NCI-H1417 (cell line): ENCODE measurements around the gene CHL1.

Experiments
- DNase-seq, 3 experiments: peaks; one replicate each; lab custom pipeline; 2025; lab: John Stamatoyannopoulos, UW

Gene CHL1

GRCh38 chr3:278300-279064 is 81.9 kb downstream of the CHL1 start:
- DNase-seq: peak in 2 of 3 experiments; percentile 9 to 92

- no peak for DNase-seq
Measured at GRCh38 chr3:279325-279724, 82.8 kb downstream of the CHL1 start.

GRCh38 chr3:280681-281080 is 84.1 kb downstream of the CHL1 start:
- no peak for DNase-seq

GRCh38 chr3:284322-284721 is 87.8 kb downstream of the CHL1 start:
- DNase-seq: no peak

GRCh38 chr3:288417-288816 is 91.9 kb downstream of the CHL1 start:
- peak in 1 of 3 experiments; percentile 10 for DNase-seq

GRCh38 chr3:291028-291427 is 94.5 kb downstream of the CHL1 start:
- no peak for DNase-seq

GRCh38 chr3:291646-292436 is 95.3 kb downstream of the CHL1 start:
- DNase-seq: no peak

- DNase-seq: no peak
Measured at GRCh38 chr3:294096-294495, 97.5 kb downstream of the CHL1 start.

- DNase-seq: no peak
Measured at GRCh38 chr3:294581-294980, 98.0 kb downstream of the CHL1 start.

- DNase-seq: peak in 1 of 3 experiments; percentile 3
Measured at GRCh38 chr3:295166-295565, 98.6 kb downstream of the CHL1 start.

GRCh38 chr3:297585-297984 is 101.0 kb downstream of the CHL1 start:
- peak in 2 of 3 experiments; percentile 35 to 48 for DNase-seq

GRCh38 chr3:299590-300301 is 103.2 kb downstream of the CHL1 start:
- DNase-seq: no peak

- DNase-seq: peak in 1 of 3 experiments; percentile 14
Measured at GRCh38 chr3:307182-307581, 110.6 kb downstream of the CHL1 start.

GRCh38 chr3:308597-309321 is 112.2 kb downstream of the CHL1 start:
- DNase-seq: no peak

GRCh38 chr3:312160-312733 is 115.7 kb downstream of the CHL1 start:
- DNase-seq: peak; percentile 19 to 97 (median 67)

GRCh38 chr3:312911-313310 is 116.3 kb downstream of the CHL1 start:
- peak in 1 of 3 experiments; percentile 37 for DNase-seq

- DNase-seq: no peak
Measured at GRCh38 chr3:317012-317411, 120.4 kb downstream of the CHL1 start.

- no peak for DNase-seq
Measured at GRCh38 chr3:318903-319302, 122.3 kb downstream of the CHL1 start.

GRCh38 chr3:324423-324822 is 127.9 kb downstream of the CHL1 start:
- DNase-seq: no peak

- DNase-seq: no peak
Measured at GRCh38 chr3:325495-325894, 128.9 kb downstream of the CHL1 start.

- no peak for DNase-seq
Measured at GRCh38 chr3:330494-331115, 134.0 kb downstream of the CHL1 start.
